ENCODE data around the gene POMP. TPM values are rescaled to one million over a fixed set of nuclear protein-coding genes. Genes with fewer than 3 reads are reported as not detected.

Gene POMP
- total RNA-seq, 1 experiment from 2014 or later, result 102 TPM

- Histone ChIP-seq H3K4me1 (ENCODE audit: insufficient read depth, low read length) (peaks cover 4% of the 10 kb centered on the region; the same call in 1 of the 2 replicates), H3K27me3 (ENCODE audit: insufficient read depth, low read length) (no peaks in the 10 kb centered on the region), H4K20me1 (ENCODE audit: control insufficient read depth, insufficient read depth, insufficient read length) (no peaks in the 10 kb centered on the region), H4K91ac (ENCODE audit: insufficient read length, low read depth, low read length) (no peak overlapping the region), H2AFZ (ENCODE audit: low read length) (no peak overlapping the region), H2BK5ac (ENCODE audit: insufficient read length, low read length) (no peak overlapping the region), H3K23me2 (ENCODE audit: insufficient read length, low read depth, low read length, poor library complexity, severe bottlenecking) (no peaks in the 10 kb centered on the region), H3K79me1 (ENCODE audit: insufficient read depth, low read depth, low read length, poor library complexity, severe bottlenecking) (no peaks in the 10 kb centered on the region), H2BK120ac (ENCODE audit: low read depth, low read length, poor library complexity, severe bottlenecking) (no peak overlapping the region), H3K18ac (ENCODE audit: insufficient read length, low read depth, low read length) (no peak overlapping the region), H2BK15ac (ENCODE audit: low read depth, low read length) (no peak overlapping the region), H3K27ac (ENCODE audit: insufficient read length, low read depth, low read length) (no peak overlapping the region), H4K8ac (replicated peaks; ENCODE audit: insufficient read length, low read depth, low read length) (no peak overlapping the region), H3K4ac (ENCODE audit: low read depth, low read length) (no peak overlapping the region), H3K9me3 (ENCODE audit: control insufficient read depth, low read depth, low read length) (no peaks in the 10 kb centered on the region), H2BK12ac (ENCODE audit: insufficient read length, low read depth, low read length) (no peak overlapping the region), H2AK5ac (ENCODE audit: insufficient read length, low read length) (no peak overlapping the region), H3K4me2 (ENCODE audit: insufficient read depth, insufficient read length, low read length) (no peak overlapping the region), H3T11ph (ENCODE audit: low read length) (no peak overlapping the region), H3K79me2 (ENCODE audit: insufficient read depth, low read length) (no peaks in the 10 kb centered on the region), H3K23ac (ENCODE audit: insufficient read length, low read depth, low read length) (no peak overlapping the region), H3K9ac (ENCODE audit: extremely low read depth, insufficient read length, low read length) (no peak overlapping the region), H4K5ac (ENCODE audit: insufficient read length, low read depth, low read length) (no peak overlapping the region), H2BK20ac (ENCODE audit: low read depth, low read length, poor library complexity, severe bottlenecking) (no peak overlapping the region), H3K14ac (ENCODE audit: insufficient read depth, low read length) (no peak overlapping the region), H3K56ac (ENCODE audit: insufficient read length, low read depth, low read length) (no peak overlapping the region)
- TF ChIP-seq, protein P1, sequence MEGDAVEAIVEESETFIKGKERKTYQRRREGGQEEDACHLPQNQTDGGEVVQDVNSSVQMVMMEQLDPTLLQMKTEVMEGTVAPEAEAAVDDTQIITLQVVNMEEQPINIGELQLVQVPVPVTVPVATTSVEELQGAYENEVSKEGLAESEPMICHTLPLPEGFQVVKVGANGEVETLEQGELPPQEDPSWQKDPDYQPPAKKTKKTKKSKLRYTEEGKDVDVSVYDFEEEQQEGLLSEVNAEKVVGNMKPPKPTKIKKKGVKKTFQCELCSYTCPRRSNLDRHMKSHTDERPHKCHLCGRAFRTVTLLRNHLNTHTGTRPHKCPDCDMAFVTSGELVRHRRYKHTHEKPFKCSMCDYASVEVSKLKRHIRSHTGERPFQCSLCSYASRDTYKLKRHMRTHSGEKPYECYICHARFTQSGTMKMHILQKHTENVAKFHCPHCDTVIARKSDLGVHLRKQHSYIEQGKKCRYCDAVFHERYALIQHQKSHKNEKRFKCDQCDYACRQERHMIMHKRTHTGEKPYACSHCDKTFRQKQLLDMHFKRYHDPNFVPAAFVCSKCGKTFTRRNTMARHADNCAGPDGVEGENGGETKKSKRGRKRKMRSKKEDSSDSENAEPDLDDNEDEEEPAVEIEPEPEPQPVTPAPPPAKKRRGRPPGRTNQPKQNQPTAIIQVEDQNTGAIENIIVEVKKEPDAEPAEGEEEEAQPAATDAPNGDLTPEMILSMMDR (conservative IDR thresholded peaks at IDR 0.05), result no peak
- Mint-ChIP-seq H3K36me3 (ENCODE audit: insufficient read depth in 1 of 3, low read depth in 3 of 3) (peaks cover 0 to 15% (median 3%) of the 10 kb centered on the region in 3 experiments; a peak in 3 of 7 replicates), H3K4me1 (peaks cover 10 to 17% of the 10 kb centered on the region in 2 experiments), H3K9me3 (peaks cover 11 to 12% of the 10 kb centered on the region in 2 experiments), H3K27me3 (ENCODE audit: low read depth) (no peaks in the 10 kb centered on the region), H3K4me3 (no peak overlapping the region), H3K27ac (no peak overlapping the region)
- no CpG with 5 or more reads among the region's 12 CpGs for WGBS (ENCODE audit: extremely low coverage, insufficient read length, low lambda C conversion rate)
- DNase-seq, result peak; percentile 31
These were observed 26.2 kb downstream of the POMP start for GRCh38 chr13:28685114-28685513.

All from H9 (cell line).